Sigmoid colon (tissue), 7 donors: ENCODE results near the gene LMO7. TPM values are rescaled to one million over a fixed set of nuclear protein-coding genes. Genes with fewer than 3 reads are reported as not detected.
"Not testable (repeated sequence)": the region's sequence is repeated elsewhere in the genome, so short reads cannot be mapped to it uniquely, and the experiment has no call there.

Experiments used
- DNase-seq: peaks from one replicate; pipeline ENCODE4 v3.0.0-alpha.2; 2019
- H3K27ac ChIP-seq, 4 donors: fragments of 200-600 bp; sonication (generic); one replicate each; pipeline ENCODE4 v1.5.1; 2016 to 2019; ENCODE audit warnings: mild to moderate bottlenecking in 1 of 4
- H3K27me3 ChIP-seq, 3 donors: fragments of 200-600 bp; sonication (generic); one replicate each; pipeline ENCODE4 v1.5.1; 2019; ENCODE audit warnings: mild to moderate bottlenecking in 1 of 3
- H3K36me3 ChIP-seq, 4 donors: fragments of 200-600 bp; sonication (generic); one replicate each; pipeline ENCODE4 v1.5.1; 2016 to 2019
- H3K4me1 ChIP-seq, 4 donors: fragments of 200-600 bp; sonication (generic); one replicate each; pipeline ENCODE4 v1.5.1; 2017 to 2019
- H3K4me3 ChIP-seq, 4 donors: fragments of 200-600 bp; sonication (generic); one replicate each; pipeline ENCODE4 v1.5.1; 2017 to 2019; ENCODE audit warnings: mild to moderate bottlenecking in 2 of 4, moderate library complexity in 1 of 4
- H3K9me3 ChIP-seq, 4 donors: fragments of 200-600 bp in 3 of 4; sonication (generic) in 3 of 4; one replicate each; pipeline versions ENCODE4 v1.5.1 to v1.6.1; 2013 to 2019
- CTCF ChIP-seq, 4 experiments: fragments of 450-650 bp in 3 of 4; fragments of 200-600 bp in 1 of 4; IDR thresholded peaks; one replicate each; pipeline ENCODE4 v1.5.1; 2016 to 2019; ENCODE audit warnings: antibody characterized with exemption in 4 of 4, mild to moderate bottlenecking in 3 of 4, moderate library complexity in 2 of 4
- EP300 ChIP-seq, 4 donors: sonication (generic); formaldehyde crosslinking; IDR thresholded peaks; one replicate each; pipeline ENCODE4 v1.6.1; 2017; ENCODE audit warnings: antibody characterized with exemption in 4 of 4
- POLR2A ChIP-seq, 2 donors: fragments of 450-650 bp; IDR thresholded peaks; one replicate each; pipeline ENCODE4 v1.6.1; 2016; ENCODE audit warnings: antibody characterized with exemption in 2 of 2, mild to moderate bottlenecking in 2 of 2, moderate library complexity in 2 of 2
- POLR2AphosphoS5 ChIP-seq, 4 donors: sonication (generic); formaldehyde crosslinking; IDR thresholded peaks; one replicate each; pipeline ENCODE4 v1.6.1; 2017; ENCODE audit warnings: antibody characterized with exemption in 4 of 4
- WGBS, 2 donors: extraction: QIAGEN DNeasy Blood & Tissue Kit; methylation state at CpG; one replicate each; pipeline ENCODE4 v1.1.7; 2013; 5-methylcytosine and 5-hydroxymethylcytosine counted together
- intact Hi-C: fragments of 100-400 bp; cut with DNase I; formaldehyde crosslinking; loops from one replicate; pipeline ENCODE4 v1.15.1; 2023
- polyA plus RNA-seq, 3 donors: library from polyadenylated mRNA; stranded (reverse); fragments of 200-250 nt; gene quantifications; one replicate each; pipeline ENCODE4 v1.2.3, GENCODE V29; 2013
- total RNA-seq, 4 donors: library from RNA; depleted of rRNA; stranded (reverse); fragments of >200 nt; gene quantifications; one replicate each; pipeline ENCODE4 v1.1.0, GENCODE V29; 2016
- donor health status: healthy with polysubstance abuse.
- donor health status: Bipolar disorder and iron deficiency.
- donor health status: healthy.

LMO7 gene
- total and polyA plus RNA-seq, 7 donors, result 5.0 to 66.4 (median 19.4) TPM

- TF ChIP-seq CTCF (IDR thresholded peaks at IDR 0.05) (no peak), EP300 (IDR thresholded peaks at IDR 0.05) (no peak), POLR2A (IDR thresholded peaks at IDR 0.05) (no peak)
- no peak overlapping the region for H3K4me3 ChIP-seq
- DNase-seq, result no peak
- intact Hi-C loops, result no loop called here
- no peaks in the 10 kb centered on the region for H3K4me1 ChIP-seq
- no peaks in the 10 kb centered on the region for H3K9me3 ChIP-seq
- H3K36me3 ChIP-seq, result no peaks in the 10 kb centered on the region
- no peak overlapping the region for H3K27ac ChIP-seq
- no peaks in the 10 kb centered on the region for H3K27me3 ChIP-seq
Observed at GRCh38 chr13:75675421-75675820, 39.3 kb downstream of the LMO7 start.

GRCh38 chr13:75679459-75679858 is 43.3 kb downstream of the LMO7 start:
- WGBS, 2 donors, result 98 to 100% methylated on average over 1 of the region's 1 CpG
- Histone ChIP-seq H3K4me1 (no peaks in the 10 kb centered on the region), H3K27ac (no peak overlapping the region), H3K9me3 (no peaks in the 10 kb centered on the region), H3K27me3 (no peaks in the 10 kb centered on the region), H3K36me3 (no peaks in the 10 kb centered on the region), H3K4me3 (no peak overlapping the region)
- intact Hi-C loops, result no loop called here
- TF ChIP-seq POLR2AphosphoS5 (IDR thresholded peaks at IDR 0.05) (no peak), CTCF (IDR thresholded peaks at IDR 0.05) (no peak), POLR2A (IDR thresholded peaks at IDR 0.05) (no peak), EP300 (IDR thresholded peaks at IDR 0.05) (no peak)
- DNase-seq, result no peak

GRCh38 chr13:75680251-75680650 is 44.1 kb downstream of the LMO7 start:
- H3K27me3 ChIP-seq, intact Hi-C loops, H3K4me1 ChIP-seq, H3K36me3 ChIP-seq, H3K9me3 ChIP-seq, DNase-seq, H3K27ac ChIP-seq, H3K4me3 ChIP-seq: not testable (repeated sequence)
- WGBS, 2 donors, result 94 to 95% methylated on average over 2 of the region's 2 CpGs

GRCh38 chr13:75682326-75682725 is 46.2 kb downstream of the LMO7 start:
- TF ChIP-seq EP300 (IDR thresholded peaks at IDR 0.05), result no peak
- TF ChIP-seq CTCF (IDR thresholded peaks at IDR 0.05), result no peak
- no peak for TF ChIP-seq POLR2A (IDR thresholded peaks at IDR 0.05)
- TF ChIP-seq POLR2AphosphoS5 (IDR thresholded peaks at IDR 0.05), result no peak
- WGBS, 2 donors, result 80 to 85% methylated on average over 1 of the region's 1 CpG
- intact Hi-C loops, result no loop called here

GRCh38 chr13:75685239-75685697 is 49.1 kb downstream of the LMO7 start:
- Histone ChIP-seq H3K9me3 (no peaks in the 10 kb centered on the region), H3K27me3 (no peaks in the 10 kb centered on the region), H3K4me1 (no peaks in the 10 kb centered on the region), H3K36me3 (no peaks in the 10 kb centered on the region), H3K27ac (no peak overlapping the region), H3K4me3 (no peak overlapping the region)
- no peak for DNase-seq
- intact Hi-C loops, result no loop called here
- 63 to 73% methylated on average over 2 of the region's 2 CpGs for whole genome bisulfite sequencing, 2 donors
- no peak for TF ChIP-seq POLR2AphosphoS5 (IDR thresholded peaks at IDR 0.05)
- TF ChIP-seq POLR2A (IDR thresholded peaks at IDR 0.05), result no peak
- no peak for TF ChIP-seq EP300 (IDR thresholded peaks at IDR 0.05)
- no peak for TF ChIP-seq CTCF (IDR thresholded peaks at IDR 0.05)

More at GRCh38 chr13:75682326-75682725, 46.2 kb downstream of the LMO7 start:
- H3K4me3 ChIP-seq, result no peak overlapping the region
- H3K27ac ChIP-seq, result no peak overlapping the region
- DNase-seq, result no peak
- H3K4me1 ChIP-seq, result no peaks in the 10 kb centered on the region
- H3K27me3 ChIP-seq, result no peaks in the 10 kb centered on the region
- no peaks in the 10 kb centered on the region for H3K9me3 ChIP-seq
- H3K36me3 ChIP-seq, result no peaks in the 10 kb centered on the region
